HEK293 (cell line): ENCODE measurements around the gene APOE.
A peak's percentile ranks its signal among the peaks of the same experiment; 100 is the strongest.

Source experiments
- CTCF ChIA-PET: fragments of 350-600 bp; formaldehyde crosslinking; extraction: SDS; loops from one replicate; lab custom pipeline; 2021; ENCODE audit warnings: antibody characterized with exemption; lab: Yijun Ruan, JAX
- POLR2A ChIA-PET: fragments of 300-600 bp; formaldehyde crosslinking; extraction: SDS; loops from one replicate; lab custom pipeline; 2020; ENCODE audit warnings: antibody characterized with exemption, inconsistent platforms; lab: Yijun Ruan, JAX
- H3K27ac ChIP-seq: fragments of 200-500 bp; sonication (Bioruptor generic); 2 replicates; pipeline ENCODE4 v1.5.1; 2014; ENCODE audit warnings: low read depth, low read length, control low read depth, inconsistent platforms; ENCODE audit errors: extremely low read depth
- H3K36me3 ChIP-seq, 2 experiments: fragments of 200-500 bp in 1 of 2; sonication (Bioruptor generic) in 1 of 2; 1 replicate in 1 of 2; 2 replicates in 1 of 2; pipeline ENCODE4 v1.5.1; 2014 to 2017; ENCODE audit warnings: inconsistent platforms in 2 of 2, low read length in 2 of 2; ENCODE audit not compliant: control insufficient read depth in 2 of 2, insufficient read depth in 1 of 2
- H3K4me1 ChIP-seq: fragments of 200-500 bp; sonication (Bioruptor generic); 2 replicates; pipeline ENCODE4 v1.5.1; 2014; ENCODE audit warnings: mild to moderate bottlenecking, low read length, inconsistent platforms; ENCODE audit not compliant: control insufficient read depth, insufficient read depth
- H3K4me3 ChIP-seq: 2 replicates; pipeline ENCODE4 v1.5.1; 2011; ENCODE audit warnings: low read depth, mild to moderate bottlenecking, control low read depth, low read length, moderate library complexity
- H3K9me3 ChIP-seq: fragments of 200-500 bp; sonication (Bioruptor generic); 2 replicates; pipeline ENCODE4 v1.5.1; 2014; ENCODE audit warnings: low read depth, low read length, inconsistent platforms; ENCODE audit not compliant: control insufficient read depth, insufficient read depth
- BCL11B ChIP-seq: fragments of 450-650 bp; formaldehyde crosslinking; IDR thresholded peaks from 2 replicates; pipeline ENCODE4 v1.5.1; 2016; ENCODE audit warnings: low read depth, missing biosample characterization, missing genetic modification characterization
- EGR2 ChIP-seq: fragments of 450-650 bp; formaldehyde crosslinking; IDR thresholded peaks from 2 replicates; pipeline ENCODE4 v1.5.1; 2016; ENCODE audit warnings: low read depth, missing biosample characterization, missing genetic modification characterization
- KLF9 ChIP-seq: fragments of 450-650 bp; formaldehyde crosslinking; IDR thresholded peaks from 2 replicates; pipeline ENCODE4 v1.5.1; 2016; ENCODE audit warnings: missing biosample characterization, missing genetic modification characterization, low read depth
- PRDM6 ChIP-seq: fragments of 450-650 bp; formaldehyde crosslinking; IDR thresholded peaks from 2 replicates; pipeline ENCODE4 v1.5.1; 2017; ENCODE audit warnings: missing biosample characterization, missing genetic modification characterization
- SP3 ChIP-seq: fragments of 450-650 bp; formaldehyde crosslinking; IDR thresholded peaks from 2 replicates; pipeline ENCODE4 v1.5.1; 2016; ENCODE audit warnings: missing biosample characterization, missing genetic modification characterization
- ZFHX2 ChIP-seq: fragments of 450-650 bp; formaldehyde crosslinking; conservative IDR thresholded peaks from 2 replicates; pipeline ENCODE4 v1.5.1; 2016; ENCODE audit warnings: missing biosample characterization, missing genetic modification characterization
- ZFP41 ChIP-seq: fragments of 450-650 bp; formaldehyde crosslinking; IDR thresholded peaks from 2 replicates; pipeline ENCODE4 v1.5.1; 2016; ENCODE audit warnings: missing biosample characterization, missing genetic modification characterization, borderline replicate concordance
- ZNF114 ChIP-seq: fragments of 450-650 bp; formaldehyde crosslinking; IDR thresholded peaks from 2 replicates; pipeline ENCODE4 v1.5.0; 2017; ENCODE audit warnings: missing biosample characterization, missing genetic modification characterization
- ZNF138 ChIP-seq: fragments of 450-650 bp; formaldehyde crosslinking; IDR thresholded peaks from 2 replicates; pipeline ENCODE4 v1.5.1; 2016; ENCODE audit warnings: missing biosample characterization, missing genetic modification characterization, borderline replicate concordance
- ZNF202 ChIP-seq: fragments of 450-650 bp; formaldehyde crosslinking; IDR thresholded peaks from 2 replicates; pipeline ENCODE4 v1.5.1; 2016; ENCODE audit warnings: missing biosample characterization, missing genetic modification characterization, borderline replicate concordance
- ZNF223 ChIP-seq: fragments of 450-650 bp; formaldehyde crosslinking; IDR thresholded peaks from 2 replicates; pipeline ENCODE4 v1.5.1; 2016; ENCODE audit warnings: missing biosample characterization, missing genetic modification characterization
- ZNF548 ChIP-seq: fragments of 450-650 bp; formaldehyde crosslinking; IDR thresholded peaks from 2 replicates; pipeline ENCODE4 v1.5.1; 2016; ENCODE audit warnings: missing biosample characterization, missing genetic modification characterization
- ZNF571 ChIP-seq: fragments of 450-650 bp; formaldehyde crosslinking; IDR thresholded peaks from 2 replicates; pipeline ENCODE4 v1.5.0; 2017; ENCODE audit warnings: missing biosample characterization, missing genetic modification characterization
- ZNF596 ChIP-seq: fragments of 450-650 bp; IDR thresholded peaks from 2 replicates; pipeline ENCODE4 v1.5.0; 2018; ENCODE audit warnings: missing biosample characterization, mild to moderate bottlenecking, missing genetic modification characterization, moderate library complexity
- ZNF626 ChIP-seq: fragments of 450-650 bp; sonication (Bioruptor Pico); formaldehyde crosslinking; IDR thresholded peaks from 2 replicates; pipeline ENCODE4 v1.5.1; 2018; ENCODE audit warnings: missing biosample characterization, missing genetic modification characterization, inconsistent platforms
- ZNF654 ChIP-seq: fragments of 450-650 bp; formaldehyde crosslinking; IDR thresholded peaks from 2 replicates; pipeline ENCODE4 v1.5.1; 2016; ENCODE audit warnings: low read depth, missing biosample characterization, missing genetic modification characterization
- ZNF658 ChIP-seq: fragments of 450-650 bp; formaldehyde crosslinking; IDR thresholded peaks from 2 replicates; pipeline ENCODE4; 2016; ENCODE audit warnings: missing biosample characterization, missing genetic modification characterization

The APOE gene

DNA sequence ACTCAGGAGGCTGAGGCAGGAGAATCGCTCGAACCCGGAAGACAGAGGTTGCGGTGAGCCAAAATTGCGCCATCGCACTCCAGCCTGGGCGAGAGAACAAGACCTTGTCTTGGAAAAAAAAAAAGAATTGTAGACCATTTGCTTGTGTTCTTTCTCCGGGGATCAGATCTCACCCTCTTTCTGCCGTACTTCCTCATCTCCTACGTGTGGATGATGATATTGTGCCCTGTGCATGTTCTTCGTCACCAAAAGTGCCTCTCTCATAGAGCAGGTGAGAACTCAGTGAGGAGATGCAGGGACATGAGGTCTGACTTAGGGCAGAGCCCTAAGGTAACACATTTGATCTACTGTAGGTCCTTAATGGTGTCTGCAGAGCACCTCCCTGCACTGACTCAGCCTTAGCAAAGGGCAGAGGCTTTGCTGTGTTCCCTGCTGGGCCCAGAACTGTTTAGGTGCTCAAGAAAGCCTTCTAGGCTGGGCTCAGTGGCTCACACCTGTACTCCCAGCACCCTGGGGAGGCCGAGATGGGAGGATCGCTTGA lies 41.5 kb downstream of the APOE start (continued):
- TF ChIP-seq PRDM6 (tag by site-specific recombination) (no peak), ZNF114 (tag by site-specific recombination) (no peak), ZNF596 (no peak), SP3 (tag by site-specific recombination) (no peak), ZNF654 (tag by site-specific recombination) (no peak)

DNA sequence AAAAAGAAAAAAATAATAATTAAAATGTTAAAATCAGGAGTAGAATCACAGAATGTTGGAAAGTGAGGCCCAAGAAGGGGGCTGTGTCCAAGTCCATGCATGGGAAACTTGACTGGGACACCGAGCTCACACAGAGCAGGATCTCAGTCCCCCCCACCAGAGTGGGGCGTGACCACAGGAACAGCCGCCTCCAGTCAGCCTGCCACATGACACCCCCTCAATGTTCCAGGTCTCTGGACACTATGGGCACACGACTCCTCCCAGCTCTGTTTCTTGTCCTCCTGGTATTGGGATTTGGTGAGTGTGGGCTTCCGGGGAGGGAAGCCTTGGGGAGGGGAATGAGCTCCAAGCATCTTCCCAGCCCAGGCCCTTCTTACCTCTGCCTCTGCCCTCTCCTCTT lies 42.6 kb downstream of the APOE start:
- H3K9me3 ChIP-seq = no peaks in the 10 kb centered on the region
- no peak overlapping the region for H3K4me3 ChIP-seq
- POLR2A ChIA-PET = interaction anchor here (0.6 to 1.4 kb wide), 3 partner anchors 33 to 50 kb away, joined by 3 to 7 read pairs (median 3); partner anchors contain the start of gene APOE
- no peak overlapping the region for H3K27ac ChIP-seq
- H3K4me1 ChIP-seq = no peaks in the 10 kb centered on the region
- TF ChIP-seq ZFHX2 (0 out of 2 replicates have a peak, but pooled peaks have one; percentile 17), EGR2 (tag by site-specific recombination) (peak; percentile 30; the same call in 1 of the 2 replicates), ZNF548 (tag by site-specific recombination) (no peak)
- peaks cover under 1 to 4% of the 10 kb centered on the region in 2 experiments; a peak in 2 of 3 replicates for H3K36me3 ChIP-seq
- CTCF ChIA-PET = interaction anchor here (1.7 kb wide), 1 partner anchor 44 kb away, joined by 16 read pairs; no protein-coding TSS in a partner anchor

- Histone ChIP-seq H3K4me1 (0 out of 2 replicates have a peak, but pooled peaks cover 1% of the 10 kb centered on the region), H3K36me3 (peaks cover 3 to 4% of the 10 kb centered on the region in 2 experiments; a peak in 2 of 3 replicates), H3K4me3 (no peak overlapping the region), H3K9me3 (no peaks in the 10 kb centered on the region), H3K27ac (no peak overlapping the region)
- ChIA-PET CTCF (interaction anchor here (1.0 to 1.7 kb wide), 2 partner anchors 8 to 45 kb away, joined by 3 to 16 read pairs; no protein-coding TSS in a partner anchor), POLR2A (interaction anchor here (1.4 kb wide), 1 partner anchor 43 kb away, joined by 3 read pairs; the partner anchor contains the start of gene APOE)
- TF ChIP-seq BCL11B = no peak
- TF ChIP-seq ZNF138 = no peak
- no peak for TF ChIP-seq KLF9 (tag by site-specific recombination)
- TF ChIP-seq ZNF626 (tag by site-specific recombination) = no peak
- no peak for TF ChIP-seq ZNF202 (tag by site-specific recombination)
- no peak for TF ChIP-seq ZNF223 (tag by site-specific recombination)
- TF ChIP-seq ZNF571 (tag by site-specific recombination) = no peak
- TF ChIP-seq ZFHX2 = no peak
These were observed 43.3 kb downstream of the APOE start for GRCh38 chr19:44948763-44949374.

DNA sequence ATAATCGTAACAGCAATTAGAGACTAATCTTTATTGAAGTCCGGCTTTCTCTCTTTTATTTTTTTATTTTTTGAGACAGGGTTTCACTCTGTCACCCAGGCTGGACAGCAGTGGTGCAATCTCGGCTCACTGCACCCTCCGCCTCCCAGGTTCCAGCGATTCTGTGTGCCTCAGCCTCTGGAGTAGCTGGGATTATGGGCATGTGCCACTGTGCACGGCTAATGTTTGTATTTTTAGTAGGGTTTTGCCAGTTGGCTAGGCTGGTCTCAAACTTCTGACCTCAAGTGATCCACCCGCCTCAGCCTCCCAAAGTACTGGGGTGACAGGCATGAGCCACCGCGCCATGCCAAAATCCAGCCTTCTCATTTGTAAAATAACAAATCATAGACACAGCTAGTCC lies 44.0 kb downstream of the APOE start:
- H3K4me1 ChIP-seq = 0 out of 2 replicates have a peak, but pooled peaks cover 5% of the 10 kb centered on the region
- H3K36me3 ChIP-seq = peaks cover 3 to 4% of the 10 kb centered on the region in 2 experiments; a peak in 2 of 3 replicates
- TF ChIP-seq ZFP41 (tag by site-specific recombination) (no peak), ZNF658 (tag by site-specific recombination) (no peak)
- TF ChIP-seq, all 188 proteins: peak for 0
- ChIA-PET CTCF (interaction anchor here (0.6 to 1.0 kb wide), 2 partner anchors 9 to 327 kb away, joined by 3 read pairs; no protein-coding TSS in a partner anchor), POLR2A (no interaction called here)
- Histone ChIP-seq H3K4me3 (no peak overlapping the region), H3K27ac (no peak overlapping the region), H3K9me3 (no peaks in the 10 kb centered on the region)
